Activated CD8-positive, alpha-beta memory T cell treated with anti-CD3 and anti-CD28 coated beads for 1 hour (primary cell): ENCODE results near the gene SSX2IP.
A peak's percentile ranks its signal among the peaks of the same experiment; 100 is the strongest.

Experiments
- DNase-seq, 2 donors: peaks; one replicate each; pipeline ENCODE4 v3.0.0-alpha.2; 2020; ENCODE audit warnings: low read depth in 1 of 2; ENCODE audit errors: extremely low read depth in 1 of 2

Gene SSX2IP

GRCh38 chr1:84709131-84709530, 18.9 kb upstream of the SSX2IP start:
- no peak for DNase-seq

DNA sequence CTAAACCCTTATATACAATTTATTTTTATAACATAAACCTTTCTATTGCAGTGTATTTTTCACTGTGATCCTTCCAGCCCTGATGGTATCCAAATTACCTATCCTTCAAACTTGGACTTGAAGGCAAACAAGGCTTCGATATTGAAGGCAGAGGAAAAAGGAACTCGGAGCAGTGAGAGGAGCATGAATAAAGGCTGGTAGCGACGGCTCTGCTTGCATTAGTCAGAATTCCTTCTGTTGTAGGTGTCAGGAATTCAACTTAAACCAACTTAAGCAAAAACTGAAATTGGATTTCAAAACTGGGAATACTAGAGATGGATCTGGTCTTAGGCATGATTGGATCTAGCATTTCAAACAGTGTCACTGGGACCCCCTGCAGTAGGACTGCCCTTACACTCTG, 17.8 kb upstream of the SSX2IP start:
- DNase-seq = no peak

GRCh38 chr1:84705513-84705912, 15.3 kb upstream of the SSX2IP start:
- no peak for DNase-seq

DNA sequence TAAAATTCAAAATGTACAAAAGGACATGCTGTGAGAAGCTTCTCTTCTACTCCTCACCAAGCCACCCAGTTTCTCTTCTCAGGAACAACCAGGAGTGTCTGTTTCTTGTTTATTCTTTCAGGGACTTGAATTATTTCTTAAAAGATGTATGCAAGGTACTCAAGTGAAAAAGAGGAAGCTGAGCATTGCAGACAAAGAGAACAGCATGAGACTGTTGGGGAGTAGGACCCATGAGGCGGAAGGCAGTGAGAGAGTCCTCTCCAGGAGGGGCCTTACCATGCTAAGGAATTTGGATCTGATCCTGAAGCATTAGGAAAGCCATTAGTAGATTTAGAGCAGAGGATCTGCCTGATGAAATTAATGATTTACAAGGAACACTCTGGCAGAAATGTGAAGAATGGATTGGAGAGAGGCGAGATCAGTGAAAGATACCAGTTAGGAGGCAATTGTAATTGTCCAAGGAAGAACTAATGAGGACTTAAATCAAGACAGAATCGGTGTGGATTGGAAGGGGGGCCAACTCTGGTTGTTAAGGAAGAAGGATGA, 14.7 kb upstream of the SSX2IP start:
- DNase-seq = no peak

DNA sequence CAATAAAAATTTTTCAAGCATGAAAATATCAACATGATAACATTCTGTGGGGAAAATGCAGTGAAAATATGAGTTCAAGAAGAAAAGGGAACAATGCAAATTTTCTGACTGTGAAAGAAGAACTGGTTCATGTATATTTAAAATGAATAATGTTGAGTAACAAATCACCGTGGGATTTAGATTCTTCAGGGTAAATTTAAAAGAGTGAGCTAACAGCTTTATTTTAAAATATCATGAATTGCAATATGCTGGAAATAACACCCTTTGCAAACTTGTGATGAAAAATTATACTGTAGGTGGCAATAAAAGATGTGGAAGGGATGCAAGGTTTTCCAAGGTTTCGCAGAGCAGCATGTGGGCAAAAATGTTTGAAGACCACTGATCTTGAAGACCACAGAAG, 13.2 kb upstream of the SSX2IP start:
- no peak for DNase-seq

DNA sequence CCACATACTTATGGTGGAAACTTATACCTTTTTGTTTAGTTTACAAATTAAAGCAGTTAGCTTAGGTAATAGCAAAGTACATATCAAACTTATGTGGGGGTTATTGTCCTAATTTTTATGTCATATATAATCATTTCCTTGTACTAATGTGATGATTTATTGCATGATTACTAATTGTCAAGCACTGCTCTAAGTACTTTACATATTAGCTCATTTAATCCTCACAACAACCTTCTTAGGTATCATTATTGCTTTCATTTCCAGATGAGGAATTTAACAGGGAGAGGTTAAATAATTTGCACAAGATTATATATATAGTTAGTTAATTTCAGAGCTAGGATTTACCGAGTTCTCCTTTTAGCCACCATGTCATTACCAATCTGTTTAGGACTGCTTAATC, 11.9 kb upstream of the SSX2IP start:
- no peak for DNase-seq

DNA sequence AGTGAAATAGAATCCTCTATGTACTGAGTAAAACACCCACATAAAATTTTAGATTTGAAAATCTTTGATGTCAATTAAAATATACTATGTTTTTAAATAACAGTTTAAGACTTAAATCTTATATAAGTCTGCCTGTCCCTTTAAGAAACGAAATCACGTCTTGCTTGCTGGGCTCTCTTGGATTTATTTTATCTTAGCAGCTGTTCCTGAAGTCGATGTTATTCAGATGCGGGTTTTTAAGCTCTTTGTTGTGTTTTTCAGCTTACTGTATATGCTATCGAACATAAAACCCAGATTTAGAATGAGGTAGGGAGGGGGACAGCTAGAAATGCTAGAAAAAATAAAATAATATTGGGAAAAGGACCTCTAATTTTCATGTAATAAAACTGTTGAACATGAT, 11.1 kb upstream of the SSX2IP start:
- DNase-seq = no peak

DNA sequence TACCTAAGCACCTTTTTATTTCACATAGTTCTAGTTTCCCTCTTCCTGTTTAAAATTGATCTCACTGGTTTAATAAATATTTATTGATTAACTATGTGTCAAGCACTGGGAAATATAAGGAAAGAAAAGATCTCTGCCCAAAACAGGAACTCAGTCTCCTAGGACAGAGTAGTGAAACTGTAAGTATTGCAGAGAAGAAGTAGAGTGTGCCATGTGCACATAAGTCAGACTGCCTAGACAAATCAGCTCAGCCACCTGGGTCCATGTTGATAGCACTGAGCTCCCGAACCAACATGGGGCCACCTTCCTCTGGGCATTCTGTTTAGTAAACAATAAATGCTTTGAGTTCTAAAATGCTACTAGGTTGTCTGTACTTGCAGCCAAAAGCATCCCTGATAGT, 9.8 kb upstream of the SSX2IP start:
- DNase-seq = no peak

DNA sequence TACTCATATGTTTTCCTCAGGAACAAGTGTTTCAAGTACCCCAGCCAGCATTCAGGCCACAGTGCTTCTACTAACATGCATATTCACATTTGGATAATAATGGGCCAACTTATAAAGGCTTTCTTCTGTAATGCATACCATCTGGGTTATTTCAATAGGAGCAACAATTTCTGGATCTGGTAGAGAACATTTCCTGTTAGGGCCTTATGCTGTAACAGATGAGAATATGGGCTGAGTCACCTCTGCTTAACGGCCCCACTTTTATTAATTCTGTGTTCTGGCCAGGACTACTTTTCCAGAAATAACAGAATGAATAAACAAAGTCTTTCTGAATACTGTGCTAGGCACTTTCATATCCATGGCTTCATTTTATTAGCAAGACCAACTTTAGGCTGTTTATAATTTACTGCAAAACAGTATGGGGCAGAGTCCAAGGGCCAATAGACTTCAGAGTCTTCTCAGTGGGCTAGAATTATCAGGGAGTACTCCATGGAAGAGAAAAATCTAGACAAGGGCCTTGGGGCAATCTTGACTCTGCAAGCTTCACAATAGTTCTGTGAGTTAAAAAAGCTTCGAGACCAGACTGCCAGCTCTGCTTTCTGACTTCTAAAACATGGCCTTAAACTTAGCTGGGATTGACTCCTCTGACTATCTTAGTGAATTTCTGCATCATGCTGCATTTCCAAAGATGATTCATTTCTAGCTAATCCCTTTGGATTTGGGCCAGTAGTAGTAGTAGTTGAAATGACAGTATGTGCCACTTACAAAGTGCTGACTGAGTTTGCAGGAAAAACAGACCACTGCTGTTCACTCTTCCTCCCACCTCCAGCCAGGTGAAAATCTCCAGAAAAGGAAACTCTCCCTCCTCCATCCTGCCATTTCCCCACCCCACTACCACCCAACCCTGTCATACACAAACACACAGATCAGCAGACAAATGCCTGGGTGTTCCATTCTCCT, 8.2 kb upstream of the SSX2IP start:
- no peak for DNase-seq

DNA sequence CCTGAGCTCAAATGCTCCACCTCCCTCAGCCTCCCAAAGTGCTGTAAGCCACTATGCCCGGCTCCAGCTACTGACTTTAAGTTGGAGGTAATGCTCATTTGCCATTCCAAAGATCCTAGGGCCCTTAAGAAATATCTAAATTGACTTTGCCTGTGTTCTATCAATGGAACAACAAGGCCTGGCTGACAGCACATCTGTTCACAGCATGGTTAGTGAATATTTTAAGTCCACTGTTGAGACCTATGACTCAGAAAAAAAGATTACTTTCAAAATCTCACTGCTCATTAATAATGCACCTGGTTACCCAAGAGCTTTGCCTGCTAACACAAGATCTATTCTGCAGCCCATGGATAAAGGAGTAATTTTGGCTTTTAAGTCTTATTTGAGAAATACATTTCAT, 3.5 kb upstream of the SSX2IP start:
- no peak for DNase-seq

DNA sequence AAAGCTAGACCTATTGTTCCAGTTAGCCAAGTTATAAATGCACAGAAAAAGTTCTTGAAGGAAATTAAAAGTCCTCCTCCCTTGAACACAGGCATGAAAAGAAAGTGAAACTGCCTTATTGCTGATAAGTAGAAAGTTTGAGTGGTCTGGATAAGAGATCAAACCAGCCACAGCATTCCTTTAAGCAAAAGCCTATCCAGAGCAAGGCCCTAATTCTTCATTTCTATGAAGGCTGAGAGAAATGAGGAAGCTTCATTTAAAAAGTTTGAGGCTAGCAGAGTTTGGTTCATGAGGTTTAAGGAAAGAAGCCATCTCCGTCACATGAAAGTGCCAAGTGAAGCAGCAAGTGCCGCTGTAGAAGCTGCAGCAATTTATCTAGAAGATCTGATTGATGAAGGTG, 2.7 kb upstream of the SSX2IP start:
- no peak for DNase-seq

GRCh38 chr1:84692391-84692790, 2.1 kb upstream of the SSX2IP start:
- DNase-seq = no peak

DNA sequence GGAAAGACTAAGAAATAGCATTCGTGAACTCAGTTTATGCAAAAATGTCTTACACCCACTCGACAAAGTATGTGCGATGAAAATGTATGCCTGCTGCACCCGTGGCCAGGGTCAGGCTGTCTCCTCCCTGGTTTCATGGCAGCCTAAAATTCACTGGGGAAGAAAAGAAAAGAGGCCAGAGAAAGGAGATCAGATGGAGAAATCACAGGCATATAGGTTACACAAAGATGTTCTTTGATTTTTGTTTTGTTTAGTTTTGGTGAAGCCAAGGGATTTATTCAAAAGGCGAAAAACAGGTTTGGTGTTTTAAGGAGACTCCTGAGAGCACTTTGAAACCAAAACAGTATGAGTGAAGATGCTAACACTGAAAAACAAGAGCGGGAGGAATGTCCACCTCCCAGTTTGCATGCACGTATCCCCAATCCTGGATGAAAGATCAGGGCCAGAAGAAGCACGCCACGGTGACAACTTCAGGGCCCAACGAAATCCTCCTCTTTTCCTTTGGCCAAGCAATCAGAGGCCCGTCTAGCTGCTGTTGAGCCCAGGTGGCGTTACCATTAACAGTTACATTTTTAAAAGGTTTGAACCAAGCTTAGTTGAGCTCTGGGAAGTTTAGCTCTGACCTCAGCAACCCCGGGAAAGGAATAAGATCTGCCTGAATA, 992 bp upstream of the SSX2IP start:
- DNase-seq = no peak

- DNase-seq = peak in 1 of 2 donors; percentile 1
Measured at GRCh38 chr1:84689514-84690396, 506 bp downstream of the SSX2IP start.

DNA sequence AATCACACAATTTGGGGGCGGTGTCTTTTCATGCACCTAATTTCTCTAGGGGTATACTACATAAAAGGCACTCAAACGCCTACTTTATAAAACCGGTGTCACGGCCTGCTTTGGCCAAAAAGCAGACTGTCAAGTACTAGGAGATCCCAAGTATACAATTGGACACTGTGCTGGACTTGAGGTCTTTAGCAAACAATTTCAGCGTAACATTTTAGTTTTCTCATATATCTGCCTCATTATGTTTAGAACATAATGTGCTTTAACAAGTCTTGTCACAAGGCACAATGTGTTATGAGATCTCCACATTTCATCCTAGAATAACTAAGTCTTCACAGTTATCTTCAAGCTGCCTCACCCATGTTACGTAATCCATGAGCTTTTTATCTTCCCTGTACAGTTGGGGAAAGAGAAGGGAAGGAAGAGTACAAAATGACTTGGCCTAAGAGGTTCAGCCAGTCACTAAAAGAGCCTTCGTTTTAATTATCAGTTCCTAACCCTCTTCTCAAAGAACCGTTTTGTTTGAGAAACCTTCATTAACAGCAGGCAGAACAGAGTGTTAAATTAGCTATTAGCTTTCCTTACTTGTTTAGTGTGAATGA, 1.7 kb downstream of the SSX2IP start:
- no peak for DNase-seq

- no peak for DNase-seq
Measured at GRCh38 chr1:84687714-84688462, 2.4 kb downstream of the SSX2IP start.

GRCh38 chr1:84686223-84686622, 4.0 kb downstream of the SSX2IP start:
- no peak for DNase-seq

DNA sequence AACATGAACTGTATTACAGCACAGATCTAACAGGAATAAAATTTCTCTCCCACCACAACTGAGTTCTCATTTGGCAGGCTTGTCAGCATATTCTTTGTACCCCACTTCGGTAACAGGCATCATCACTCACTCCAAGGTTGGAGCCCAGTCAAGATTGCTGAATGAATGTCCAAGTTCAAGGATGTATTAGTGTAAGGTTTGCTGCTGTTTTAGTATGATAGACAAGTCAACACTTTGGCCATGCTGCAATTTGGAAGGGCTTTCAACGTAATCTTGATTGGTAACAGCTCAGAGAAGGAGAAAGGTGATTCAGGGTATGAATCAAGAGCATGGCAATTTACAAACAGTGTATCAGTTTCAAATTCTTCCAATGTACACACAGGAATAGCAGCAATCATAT, 6.8 kb downstream of the SSX2IP start:
- DNase-seq = no peak

DNA sequence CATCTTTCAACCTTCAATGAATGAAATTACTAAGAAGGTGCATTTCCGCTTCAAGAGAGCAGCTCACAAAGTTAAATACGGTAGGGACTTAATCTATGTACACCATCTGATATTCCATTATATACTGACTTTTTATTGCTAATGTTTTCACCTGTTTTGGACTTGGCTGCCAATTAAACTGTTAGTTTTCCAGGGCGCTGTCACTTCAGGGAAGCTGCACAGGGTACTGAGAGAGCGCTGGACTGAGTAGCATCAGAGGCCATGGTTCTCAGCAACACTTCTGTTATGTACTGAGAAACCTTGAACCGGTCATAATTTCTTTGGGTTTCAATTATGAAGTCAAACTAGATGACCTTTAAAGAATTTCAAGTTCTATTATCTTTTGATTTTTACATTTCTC, 8.2 kb downstream of the SSX2IP start:
- no peak for DNase-seq
